GM21825 (cell line): ENCODE measurements around the gene SLC16A5.
A peak's percentile ranks its signal among the peaks of the same experiment; 100 is the strongest.
"Not testable (repeated sequence)": the region's sequence is repeated elsewhere in the genome, so short reads cannot be mapped to it uniquely, and the experiment has no call there.

Experiments
- ATAC-seq: cut with Tn5 transposase; IDR thresholded peaks from one replicate; pipeline ENCODE4 v1.9.1; 2021; ENCODE audit warnings: mild to moderate bottlenecking, moderate library complexity; ENCODE audit not compliant: unreplicated experiment

The SLC16A5 gene

DNA sequence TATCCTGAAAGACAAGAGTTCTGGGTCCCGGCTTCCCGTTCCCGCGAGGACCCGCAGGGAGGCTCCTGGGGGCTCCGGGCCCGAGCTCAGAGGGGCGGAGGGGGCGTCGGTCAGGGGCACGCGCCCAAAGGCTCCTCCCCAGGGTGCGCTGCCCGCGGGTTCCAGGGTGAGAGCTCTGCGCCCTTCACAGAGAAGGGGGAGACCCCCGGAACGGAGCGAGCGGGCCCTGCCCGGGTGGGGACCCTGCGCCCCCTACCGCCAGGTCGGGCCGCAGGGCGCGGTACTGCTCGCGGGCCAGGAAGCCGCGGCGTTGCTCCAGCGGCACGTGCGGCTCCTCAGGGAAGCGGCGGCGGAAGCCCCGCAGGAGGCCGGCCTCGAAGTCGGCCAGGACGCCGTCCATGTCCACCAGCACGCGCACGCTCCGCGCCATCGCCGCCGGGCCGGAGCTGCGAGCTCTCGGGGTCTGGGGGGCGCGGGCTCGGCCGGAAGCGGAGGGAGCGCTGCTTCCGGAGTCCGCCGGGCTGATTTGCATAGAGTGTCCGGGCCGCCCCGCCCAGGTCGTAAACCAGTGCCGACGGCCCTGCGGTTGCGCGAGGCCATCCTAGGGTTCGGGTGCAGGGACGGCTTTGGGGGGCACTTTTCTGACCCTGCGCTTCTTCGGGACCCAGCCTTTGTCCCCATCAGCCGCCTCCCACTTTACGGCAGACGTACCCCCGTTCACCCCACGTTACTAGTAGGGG is 43.7 kb downstream of the SLC16A5 start, which contains the start of gene NT5C:
NT5C (minus strand) TSS at position 465 of the 740 bp plus-strand sequence; CDS start at position 430, 35 bp downstream.
- peak; percentile 71 for ATAC-seq

DNA sequence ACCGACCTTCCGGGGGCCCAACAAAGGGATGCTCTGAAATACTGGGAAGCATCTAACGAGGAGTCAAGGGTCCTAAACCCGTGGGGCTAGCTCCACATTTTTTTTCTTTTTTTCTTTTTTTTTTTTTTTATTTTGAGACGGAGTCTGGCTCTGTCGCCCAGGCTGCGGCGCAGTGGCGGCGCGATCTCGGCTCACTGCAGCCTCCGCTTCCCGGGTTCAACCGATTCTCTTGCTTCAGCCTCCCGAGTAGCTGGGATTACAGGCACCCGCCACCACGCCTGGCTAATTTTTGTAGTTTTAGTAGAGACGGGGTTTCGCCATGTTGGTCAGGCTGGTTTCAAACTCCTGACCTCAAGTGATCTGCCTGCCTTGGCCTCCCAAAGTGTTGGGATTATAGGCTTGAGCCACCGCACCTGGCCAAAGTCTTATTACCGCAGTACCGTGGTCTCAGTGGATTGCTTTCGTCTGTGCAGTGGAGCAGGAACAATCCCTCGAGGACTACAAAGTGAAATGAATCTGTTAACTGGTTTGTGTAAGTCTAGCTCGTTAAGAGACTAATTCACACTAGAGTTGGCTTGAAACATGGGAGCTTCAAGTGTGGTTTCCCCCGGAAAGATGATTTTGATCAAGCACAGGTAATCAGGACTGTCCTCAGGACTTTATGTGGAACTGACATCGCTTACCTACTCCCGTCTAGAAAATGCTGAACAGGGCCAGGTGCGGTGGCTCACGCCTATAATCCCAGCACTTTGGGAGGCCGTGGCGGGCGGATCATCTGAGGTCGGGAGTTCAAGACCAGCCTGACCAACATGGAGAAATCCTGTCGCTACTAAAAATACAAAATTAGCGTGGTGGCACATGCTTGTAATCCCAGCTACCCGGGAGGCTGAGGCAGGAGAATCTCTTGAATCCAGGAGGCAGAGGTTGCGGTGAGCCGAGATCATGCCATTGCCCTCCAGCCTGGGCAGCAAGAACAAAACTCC is 44.6 kb downstream of the SLC16A5 start:
- not testable (repeated sequence) for ATAC-seq

DNA sequence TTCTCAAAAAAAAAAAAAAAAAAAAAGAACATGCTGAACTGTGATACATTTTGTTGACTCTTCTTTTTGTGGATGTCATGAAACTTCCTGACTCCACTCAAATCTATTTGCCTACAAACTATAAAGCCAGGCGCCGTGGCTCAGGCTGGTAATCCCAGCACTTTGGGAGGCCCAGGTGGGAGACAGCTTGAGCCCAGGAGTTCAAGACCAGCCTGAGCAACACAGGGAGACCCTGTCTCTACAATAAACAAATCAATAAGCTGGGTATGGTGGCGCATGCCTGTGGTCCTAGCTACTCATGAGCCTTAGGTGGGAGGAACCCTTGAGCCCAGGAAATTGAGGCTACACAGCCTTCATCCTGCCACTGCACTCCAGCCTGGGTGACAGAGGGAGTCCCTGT is 45.2 kb downstream of the SLC16A5 start:
- ATAC-seq, result no peak

DNA sequence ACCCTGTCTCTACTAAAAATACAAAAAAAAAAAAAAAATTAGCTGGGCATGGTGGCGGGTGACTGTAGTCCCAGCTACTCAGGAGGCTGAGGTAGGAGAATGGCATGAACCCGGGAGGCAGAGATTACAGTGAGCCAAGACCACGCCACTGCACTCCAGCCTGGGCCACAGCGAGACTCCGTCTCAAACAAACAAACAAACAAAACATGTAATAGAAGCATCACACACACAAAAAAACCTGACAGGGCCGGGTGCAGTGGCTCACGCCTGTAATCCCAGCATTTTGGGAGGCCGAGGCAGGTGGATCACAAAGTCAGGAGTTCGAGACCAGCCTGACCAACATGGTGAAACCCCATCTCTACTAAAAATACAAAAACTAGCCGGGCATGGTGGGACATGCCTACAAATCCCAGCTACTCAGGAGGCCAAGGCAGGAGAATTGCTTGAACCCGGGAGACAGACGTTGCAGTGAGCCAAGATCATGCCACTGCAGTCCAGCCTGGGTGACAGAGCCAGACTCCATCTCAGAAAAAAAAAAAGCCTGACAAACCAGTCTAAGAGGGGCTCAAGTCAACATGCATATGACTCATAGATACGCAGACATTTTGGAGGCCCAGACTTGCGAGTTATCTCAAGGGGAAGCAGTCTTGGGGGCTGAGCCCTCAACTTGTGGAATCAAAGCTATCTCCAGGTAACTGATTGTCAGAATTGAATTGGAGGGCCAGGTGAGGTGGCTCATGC is 46.0 kb downstream of the SLC16A5 start:
- not testable (repeated sequence) for ATAC-seq

GRCh38 chr17:75135452-75135851 is 47.7 kb downstream of the SLC16A5 start:
- no peak for ATAC-seq

DNA sequence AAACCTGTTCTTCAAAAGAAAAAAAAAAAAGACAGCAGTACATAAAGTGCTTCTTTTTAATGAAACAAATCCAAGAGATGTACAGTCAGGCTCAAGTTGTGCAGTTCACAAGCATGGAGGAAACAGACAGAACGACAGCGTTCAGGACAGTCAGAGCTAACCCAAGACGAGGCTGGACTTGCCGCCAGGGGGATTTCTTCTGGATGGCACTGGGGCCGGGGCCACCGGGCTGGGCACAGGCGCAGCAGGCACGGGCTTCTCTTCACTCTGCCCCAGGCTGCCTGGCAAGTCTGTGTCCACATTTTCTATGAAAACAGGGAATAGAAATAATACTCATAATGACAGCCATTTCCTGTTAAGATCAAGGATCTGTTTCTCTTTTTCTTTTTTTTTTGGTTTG is 48.2 kb downstream of the SLC16A5 start:
- no peak for ATAC-seq

- ATAC-seq, result not testable (repeated sequence)
Measured at GRCh38 chr17:75137762-75138161, 50.0 kb downstream of the SLC16A5 start.

DNA sequence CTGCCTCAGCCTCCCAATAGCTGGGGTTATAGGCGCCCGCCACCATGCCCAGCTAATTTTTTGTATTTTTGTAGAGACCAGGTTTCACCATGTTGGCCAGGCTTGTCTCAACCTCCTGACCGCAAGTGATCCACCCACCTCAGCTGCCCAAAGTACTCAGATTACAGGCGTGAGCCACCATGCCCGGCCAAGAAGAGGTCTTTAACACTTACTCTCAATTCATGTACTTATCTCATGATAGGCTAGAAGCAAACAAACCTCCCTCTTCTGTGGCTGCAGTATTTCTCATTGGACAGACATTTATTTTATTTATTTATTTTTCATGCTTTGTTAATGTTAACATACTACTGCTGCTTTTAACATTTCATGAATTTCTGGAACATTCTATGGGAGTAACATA is 50.8 kb downstream of the SLC16A5 start:
- no peak for ATAC-seq

DNA sequence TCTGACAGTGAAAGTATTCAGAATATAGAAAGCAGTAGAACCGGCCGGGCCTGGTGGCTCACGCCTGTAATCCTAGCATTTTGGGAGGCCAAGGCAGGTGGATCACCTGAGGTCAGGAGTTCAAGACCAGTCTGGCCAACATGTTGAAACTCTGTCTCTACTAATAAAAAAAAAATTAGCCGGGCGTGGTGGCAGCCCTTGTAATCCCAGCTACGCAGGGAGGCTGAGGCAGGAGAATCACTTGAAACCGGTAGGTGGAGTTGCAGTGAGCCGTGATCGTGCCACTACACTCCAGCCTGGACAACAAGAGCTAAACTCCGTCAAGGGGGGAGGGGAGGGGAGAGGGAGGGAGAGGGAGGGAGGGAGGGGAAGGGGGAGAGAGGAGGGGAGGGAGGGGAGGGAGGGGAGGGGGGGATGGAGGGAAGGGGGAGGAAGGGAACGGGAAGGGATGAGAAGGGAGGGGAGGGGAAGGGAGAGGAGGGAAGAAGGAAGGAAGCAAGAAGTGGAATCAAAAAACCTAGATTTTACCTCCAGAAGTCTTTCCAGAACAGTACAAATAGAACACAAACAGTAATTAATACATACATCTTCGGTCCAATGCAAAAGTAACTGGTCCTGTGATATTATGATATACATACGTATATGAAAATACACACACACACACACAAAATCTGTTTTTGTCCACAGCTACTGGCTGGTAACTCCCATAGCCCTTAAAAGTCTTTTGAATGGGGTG is 54.6 kb downstream of the SLC16A5 start:
- no peak for ATAC-seq

- ATAC-seq, result no peak
Measured at GRCh38 chr17:75144816-75145512, 57.2 kb downstream of the SLC16A5 start.

- no peak for ATAC-seq
Measured at GRCh38 chr17:75146592-75146991, 58.8 kb downstream of the SLC16A5 start.

DNA sequence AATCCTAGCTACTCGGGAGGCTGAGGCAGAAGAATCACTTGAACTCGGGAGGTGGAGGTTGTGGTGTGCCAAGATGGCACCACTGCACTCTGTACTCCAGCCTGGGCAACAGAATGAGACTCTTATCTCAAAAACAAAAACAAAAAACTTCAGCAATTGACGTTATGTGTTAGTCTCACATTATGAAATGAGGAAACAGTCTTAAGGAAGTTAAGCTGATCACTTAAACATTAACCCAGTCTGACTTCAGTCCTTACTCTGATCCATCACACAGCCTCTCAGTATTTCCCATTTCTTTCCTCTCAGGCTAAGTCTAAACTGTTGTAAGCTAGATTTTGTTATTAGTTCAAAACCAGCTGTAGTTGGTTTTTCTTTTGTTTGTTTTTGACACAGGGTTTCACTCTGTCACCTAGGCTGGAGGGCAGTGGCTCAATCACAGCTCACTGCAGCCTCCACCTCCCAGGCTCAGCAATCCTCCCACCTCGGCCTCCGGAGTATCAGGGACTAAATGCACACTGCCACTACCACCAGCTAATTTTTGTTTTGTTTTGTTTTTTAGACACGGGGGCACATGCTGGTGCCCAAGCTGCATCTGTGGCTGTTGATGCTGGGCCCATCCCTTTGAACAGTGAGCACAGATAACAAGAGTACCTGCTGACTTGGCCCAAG is 60.3 kb downstream of the SLC16A5 start:
- ATAC-seq, result no peak

- ATAC-seq, result no peak
Measured at GRCh38 chr17:75151930-75152329, 64.2 kb downstream of the SLC16A5 start.

GRCh38 chr17:75152523-75152921 is 64.8 kb downstream of the SLC16A5 start:
- no peak for ATAC-seq

DNA sequence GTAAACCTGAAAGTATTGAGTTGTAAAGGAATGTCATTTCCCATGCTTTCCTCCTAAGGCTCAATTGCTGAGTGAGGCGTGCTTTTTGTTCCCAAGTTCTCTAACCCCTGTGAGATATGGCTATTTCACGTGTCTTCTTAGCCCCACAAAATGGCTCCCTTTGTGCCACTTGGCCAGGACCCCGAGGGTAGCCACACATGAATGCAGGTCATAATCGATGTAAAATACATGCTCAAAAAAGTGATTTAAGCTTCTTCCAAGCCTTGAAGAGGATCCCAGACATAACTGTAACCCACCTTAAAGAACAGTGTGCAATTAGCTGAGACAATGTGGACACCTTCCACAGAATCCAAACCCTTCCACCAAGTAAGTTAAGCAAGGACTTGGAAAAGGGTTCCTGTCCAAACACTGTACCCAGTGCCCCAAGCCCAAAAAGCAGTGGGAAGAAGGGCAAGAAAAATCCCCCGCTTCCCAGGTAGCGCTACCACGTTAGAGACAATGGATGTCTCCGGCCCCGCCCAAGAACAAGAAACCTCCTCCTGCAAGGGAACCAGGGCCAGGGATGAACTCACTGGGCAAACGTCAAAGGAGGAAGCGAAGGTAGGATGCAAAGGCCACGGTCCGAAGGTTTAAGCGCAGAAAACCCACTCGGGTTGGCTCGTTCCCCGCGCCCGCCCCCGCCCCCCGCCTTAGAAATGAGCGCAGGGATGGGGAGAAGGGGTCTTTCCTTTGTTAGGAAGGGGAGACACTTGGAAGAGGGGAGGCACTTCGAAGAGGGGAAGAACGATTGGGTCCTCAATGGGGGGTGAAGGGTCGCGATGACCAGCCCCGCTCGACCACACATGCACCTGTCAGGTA is 65.4 kb downstream of the SLC16A5 start:
- ATAC-seq, result no peak

DNA sequence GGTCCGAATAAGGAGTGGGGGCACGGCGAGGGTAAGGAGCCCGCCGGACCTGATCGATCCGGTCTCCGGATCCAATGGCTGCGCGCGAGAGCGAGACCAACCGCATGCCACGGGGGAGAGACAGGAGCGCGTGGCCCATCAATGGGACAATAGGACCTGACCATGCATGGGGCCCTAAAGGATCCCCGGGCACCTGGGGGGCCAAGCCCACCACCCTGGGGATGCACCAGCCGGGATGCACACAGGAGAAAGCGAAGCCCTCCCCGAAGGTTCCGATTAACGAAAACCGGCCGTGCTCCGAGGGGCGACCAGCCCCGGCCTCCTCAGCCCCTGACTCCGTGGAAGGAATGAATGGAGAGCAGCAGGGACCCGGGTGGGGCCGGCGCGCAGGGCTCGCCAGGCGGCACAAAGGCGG is 66.0 kb downstream of the SLC16A5 start:
- ATAC-seq, result no peak

- peak; percentile 89 for ATAC-seq
Measured at GRCh38 chr17:75154195-75155106, 66.7 kb downstream of the SLC16A5 start, which contains the start of gene JPT1. Gene JPT1 (minus strand): TSS chr17:75154512. CDS start chr17:75154397, 115 bp downstream.
